Erythroblast (primary cell): Measurements from ENCODE around the gene APBB2.

Source experiments
- GATA1 ChIP-seq: IDR thresholded peaks from 2 replicates; pipeline ENCODE4 v1.6.1; 2011; ENCODE audit warnings: low read depth, mild to moderate bottlenecking, control low read depth, low read length, moderate library complexity
- POLR2A ChIP-seq: IDR thresholded peaks from 2 replicates; pipeline ENCODE4 v1.6.1; 2011; ENCODE audit warnings: mild to moderate bottlenecking, low read length

- TF ChIP-seq POLR2A, result no peak
- no peak for TF ChIP-seq GATA1
Measured at GRCh38 chr4:41050880-41051775, 163.2 kb downstream of the APBB2 start.
